HG02852 (cell line): ENCODE results near the gene BSND.

ENCODE experiments used
- ATAC-seq: cut with Tn5 transposase; IDR thresholded peaks from one replicate; pipeline ENCODE4 v1.9.1; 2021; ENCODE audit warnings: mild to moderate bottlenecking, moderate library complexity; ENCODE audit not compliant: unreplicated experiment

Gene BSND

GRCh38 chr1:55045430-55045829 is 46.7 kb downstream of the BSND start:
- no peak for ATAC-seq

- no peak for ATAC-seq
Observed at GRCh38 chr1:55046871-55047270, 48.1 kb downstream of the BSND start.

- no peak for ATAC-seq
Observed at GRCh38 chr1:55047611-55048010, 48.9 kb downstream of the BSND start.

- ATAC-seq, result no peak
Observed at GRCh38 chr1:55048453-55049270, 49.9 kb downstream of the BSND start.

- ATAC-seq, result no peak
Observed at GRCh38 chr1:55049271-55049913, 50.7 kb downstream of the BSND start.

- no peak for ATAC-seq
Observed at GRCh38 chr1:55049914-55050278, 51.2 kb downstream of the BSND start.

GRCh38 chr1:55050283-55050682 is 51.5 kb downstream of the BSND start:
- ATAC-seq, result no peak

DNA sequence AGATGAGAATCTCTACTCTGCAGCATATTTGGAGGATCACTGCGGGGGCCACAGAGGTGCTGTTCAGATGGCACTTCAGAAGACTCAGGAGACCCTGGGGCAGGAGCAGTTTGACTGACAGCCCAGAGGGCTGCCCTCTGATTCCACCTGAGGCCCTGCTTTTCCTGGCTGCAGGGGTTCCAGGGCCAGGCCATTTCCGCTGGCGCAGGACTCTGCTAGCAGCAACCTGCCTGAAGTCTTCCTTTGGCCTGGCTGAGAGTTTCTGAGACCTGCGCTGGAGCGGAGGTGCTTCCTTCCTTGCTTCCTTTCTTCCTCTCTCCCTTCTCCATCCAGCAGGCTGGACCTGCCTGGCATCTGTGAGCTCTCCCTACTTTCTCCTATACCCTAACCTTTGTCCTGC is 52.4 kb downstream of the BSND start:
- no peak for ATAC-seq

GRCh38 chr1:55051621-55052020 is 52.9 kb downstream of the BSND start:
- ATAC-seq, result no peak

DNA sequence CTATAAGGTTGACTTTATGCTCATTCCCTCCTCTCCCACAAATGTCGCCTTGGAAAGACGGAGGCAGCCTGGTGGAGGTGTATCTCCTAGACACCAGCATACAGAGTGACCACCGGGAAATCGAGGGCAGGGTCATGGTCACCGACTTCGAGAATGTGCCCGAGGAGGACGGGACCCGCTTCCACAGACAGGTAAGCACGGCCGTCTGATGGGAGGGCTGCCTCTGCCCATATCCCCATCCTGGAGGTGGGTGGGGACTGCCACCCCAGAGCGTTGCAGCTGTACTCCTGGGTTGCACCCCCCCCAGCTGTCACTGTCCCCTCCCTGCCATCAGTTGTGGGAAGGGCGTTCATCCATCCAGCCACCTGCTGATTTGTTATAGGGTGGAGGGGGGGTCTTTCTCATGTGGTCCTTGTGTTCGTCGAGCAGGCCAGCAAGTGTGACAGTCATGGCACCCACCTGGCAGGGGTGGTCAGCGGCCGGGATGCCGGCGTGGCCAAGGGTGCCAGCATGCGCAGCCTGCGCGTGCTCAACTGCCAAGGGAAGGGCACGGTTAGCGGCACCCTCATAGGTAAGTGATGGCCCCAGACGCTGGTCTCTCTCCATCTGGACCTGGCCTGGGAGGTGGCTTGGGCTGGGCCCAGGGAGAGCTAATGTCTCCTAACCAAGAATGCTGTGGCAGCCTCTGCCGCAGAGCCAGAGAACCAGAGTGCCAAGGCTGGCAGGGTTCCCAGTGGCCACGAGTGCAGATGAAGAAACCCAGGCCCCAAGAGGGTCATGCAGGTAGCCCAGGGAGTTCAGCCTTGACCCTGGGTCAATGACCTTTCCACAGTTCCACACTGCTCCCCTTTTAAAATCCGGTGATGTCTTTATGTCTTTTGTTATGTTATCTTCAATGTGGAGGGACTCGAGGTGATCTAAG is 53.7 kb downstream of the BSND start:
- no peak for ATAC-seq

GRCh38 chr1:55053265-55053954 is 54.7 kb downstream of the BSND start:
- ATAC-seq, result no peak

DNA sequence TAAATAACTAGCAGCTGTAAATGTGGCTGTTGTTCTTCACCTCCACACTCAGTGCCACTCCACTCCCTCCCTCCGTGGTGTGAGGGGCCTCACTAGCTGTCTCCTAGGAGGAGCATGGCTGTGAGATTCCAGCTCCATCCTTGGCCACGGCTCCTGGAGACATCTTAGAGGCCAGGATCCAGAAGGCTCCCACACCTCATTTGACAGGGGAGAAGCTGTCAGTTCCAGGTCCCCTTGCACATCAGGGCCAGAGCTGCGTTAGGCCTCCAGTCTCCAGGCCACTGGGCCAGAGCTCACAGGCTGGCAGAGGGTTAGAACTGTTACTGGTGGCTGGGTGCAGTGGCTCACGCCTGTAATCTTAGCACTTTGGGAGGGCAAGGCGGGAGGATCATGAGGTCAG is 55.7 kb downstream of the BSND start:
- ATAC-seq, result no peak

DNA sequence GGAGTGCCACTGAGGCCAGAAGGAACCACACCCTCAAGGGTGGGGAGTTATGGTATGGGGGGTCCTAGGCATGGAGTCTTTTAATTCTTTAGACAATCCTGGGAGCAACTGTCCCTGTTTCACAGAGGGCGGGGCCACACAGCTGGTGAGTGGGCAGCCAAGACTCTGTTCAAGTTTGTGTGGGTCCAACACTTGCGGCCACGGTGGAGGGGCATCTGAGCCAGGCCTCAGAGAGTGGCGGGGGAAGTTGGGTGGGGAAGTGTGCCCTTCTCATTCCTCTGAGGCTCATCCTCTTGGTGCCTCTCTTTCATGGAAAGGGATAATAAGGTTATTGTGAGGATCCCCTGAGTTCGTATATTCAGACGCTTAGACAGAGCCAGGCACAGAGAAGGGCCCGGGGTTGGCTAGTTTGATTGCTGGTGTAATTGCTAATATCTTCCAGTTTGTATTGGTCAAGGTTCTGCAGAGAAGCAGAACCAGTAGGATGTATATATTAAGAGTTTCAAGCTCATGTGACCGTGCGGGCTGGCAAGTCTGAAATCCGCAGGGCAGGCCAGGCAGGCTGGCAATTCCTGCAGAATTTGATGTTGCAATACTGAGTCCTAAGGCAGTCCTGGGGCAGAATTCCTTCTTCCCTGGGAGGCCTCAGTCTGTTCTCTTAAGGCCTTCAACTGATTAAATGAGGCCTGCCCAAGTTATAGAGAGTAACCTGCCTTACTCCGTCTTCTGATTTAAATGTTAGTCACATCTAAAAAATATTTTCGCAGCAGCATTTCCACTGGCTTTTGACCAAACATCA is 56.5 kb downstream of the BSND start:
- ATAC-seq, result no peak

DNA sequence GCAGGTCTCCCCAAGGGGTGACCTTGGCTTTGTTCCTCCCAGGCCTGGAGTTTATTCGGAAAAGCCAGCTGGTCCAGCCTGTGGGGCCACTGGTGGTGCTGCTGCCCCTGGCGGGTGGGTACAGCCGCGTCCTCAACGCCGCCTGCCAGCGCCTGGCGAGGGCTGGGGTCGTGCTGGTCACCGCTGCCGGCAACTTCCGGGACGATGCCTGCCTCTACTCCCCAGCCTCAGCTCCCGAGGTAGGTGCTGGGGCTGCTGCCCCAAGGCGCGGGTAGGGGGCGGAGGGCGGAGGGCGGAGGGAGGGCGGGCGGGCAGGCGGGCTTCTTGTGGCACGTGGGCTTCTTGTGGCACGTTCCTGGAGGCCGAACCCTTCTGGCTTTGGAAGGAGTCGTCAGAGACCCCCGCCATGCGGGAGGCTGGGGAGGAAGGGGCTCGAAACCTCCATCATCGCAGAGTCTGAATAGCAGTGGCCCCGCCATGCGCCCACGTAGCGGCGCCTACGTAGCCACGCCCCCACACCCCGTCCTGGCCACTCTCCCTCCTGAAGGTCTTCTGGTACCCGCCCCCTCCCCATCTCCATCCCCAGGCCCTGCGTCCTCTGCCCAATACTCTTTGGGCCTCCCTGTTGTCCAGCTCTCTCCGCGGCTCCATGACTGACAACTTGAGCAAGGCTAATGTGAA is 57.4 kb downstream of the BSND start:
- ATAC-seq, result no peak

DNA sequence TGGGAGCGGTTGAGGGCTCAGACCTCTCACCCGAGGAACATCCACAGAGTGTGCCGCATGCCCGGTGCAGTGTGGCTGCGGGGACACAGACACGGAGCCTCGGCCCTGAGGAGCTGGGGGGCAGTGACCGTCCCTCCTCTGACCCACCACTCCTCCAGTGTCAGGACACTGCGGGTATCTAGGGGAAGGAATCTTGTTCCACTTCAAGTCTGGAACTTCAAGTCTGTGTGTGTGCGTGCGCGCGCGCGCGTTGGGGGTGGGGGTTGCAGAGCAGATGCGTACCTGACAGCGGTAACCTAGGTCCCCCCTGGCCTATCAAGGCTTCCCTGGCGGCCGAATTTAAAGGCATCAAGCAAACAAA is 57.9 kb downstream of the BSND start:
- no peak for ATAC-seq

- no peak for ATAC-seq
Observed at GRCh38 chr1:55057270-55057955, 58.7 kb downstream of the BSND start.

- ATAC-seq, result no peak
Observed at GRCh38 chr1:55057956-55058298, 59.2 kb downstream of the BSND start.

DNA sequence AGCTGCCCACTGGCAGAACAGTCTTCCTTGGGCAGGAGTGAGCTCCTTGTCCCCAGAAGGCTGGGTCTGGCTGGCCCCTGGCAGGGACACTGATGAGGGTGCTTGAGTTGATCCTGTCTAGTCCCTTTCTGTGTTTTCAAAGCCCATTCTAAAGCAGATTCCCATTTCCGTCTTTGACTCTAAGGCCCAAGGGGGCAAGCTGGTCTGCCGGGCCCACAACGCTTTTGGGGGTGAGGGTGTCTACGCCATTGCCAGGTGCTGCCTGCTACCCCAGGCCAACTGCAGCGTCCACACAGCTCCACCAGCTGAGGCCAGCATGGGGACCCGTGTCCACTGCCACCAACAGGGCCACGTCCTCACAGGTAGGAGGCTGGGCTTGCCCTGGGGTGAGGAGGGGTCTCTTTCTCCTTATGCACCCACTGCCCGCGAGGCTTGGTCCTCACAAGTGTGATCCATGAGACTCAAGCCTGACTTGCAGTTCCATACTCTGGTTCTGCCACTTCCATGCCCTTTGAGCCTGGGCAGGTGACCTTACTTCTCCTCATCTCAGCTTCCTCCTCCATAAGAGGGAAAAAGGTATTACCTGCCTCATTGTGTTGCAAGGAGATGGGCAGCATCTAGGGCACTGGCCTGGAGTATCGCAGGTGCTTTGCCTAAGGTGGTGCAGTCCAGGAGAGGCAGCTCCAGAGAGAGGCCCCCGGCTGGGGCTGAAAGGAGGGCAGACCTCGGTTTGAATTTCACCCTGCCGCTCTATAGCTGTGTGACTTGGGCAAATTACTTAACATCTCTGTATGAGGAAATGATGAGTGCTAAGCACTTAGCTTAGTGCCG is 60.8 kb downstream of the BSND start:
- no peak for ATAC-seq
